ENCODE results near the gene MINDY2. TPM values are rescaled to one million over a fixed set of nuclear protein-coding genes. Genes with fewer than 3 reads are reported as not detected.

MINDY2 gene
- total and polyA plus RNA-seq, 2 experiments from 2014 or later = 36.3 to 47.9 TPM

DNA sequence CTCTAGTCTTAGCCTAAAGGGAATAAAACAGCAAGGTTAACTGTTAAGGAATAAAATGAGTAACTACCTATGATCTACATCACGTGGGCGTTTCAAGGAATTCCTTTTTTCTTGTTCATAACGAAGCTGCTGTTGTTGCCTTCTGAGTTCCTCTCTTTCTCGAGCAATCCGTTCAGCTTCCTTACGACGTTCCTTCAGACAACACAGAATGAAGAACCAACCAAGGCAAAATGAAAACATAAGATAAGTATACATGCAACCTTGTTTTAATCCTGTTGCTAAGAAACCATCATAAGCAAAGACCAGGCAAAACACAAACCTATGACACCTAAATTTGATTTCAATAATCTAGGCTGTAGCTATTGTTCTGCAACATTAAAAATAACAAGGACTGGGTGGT, 118.3 kb downstream of the MINDY2 start:
- Mint-ChIP-seq H3K27ac (no peak overlapping the region), H3K4me1 (no peaks in the 10 kb centered on the region), H3K4me3 (no peak overlapping the region), H3K27me3 (ENCODE audit: insufficient read depth, low read depth, poor library complexity) (peaks cover 7% of the 10 kb centered on the region), H3K9me3 (no peaks in the 10 kb centered on the region), H3K36me3 (ENCODE audit: low read depth) (peaks cover 92% of the 10 kb centered on the region)
- Histone ChIP-seq H3K27me3 (ENCODE audit: insufficient read depth) (no peaks in the 10 kb centered on the region), H3F3A (replicated peaks; ENCODE audit: low read depth) (peaks cover 3% of the 10 kb centered on the region; the same call in 1 of the 2 replicates), H3K79me2 (replicated peaks; ENCODE audit: insufficient read depth) (peaks cover 8% of the 10 kb centered on the region), H3K36me3 (ENCODE audit: insufficient read depth) (peaks cover 98% of the 10 kb centered on the region), H4K20me1 (replicated peaks; ENCODE audit: insufficient read depth) (peaks cover 10% of the 10 kb centered on the region; the same call in 1 of the 2 replicates), H3K4me2 (no peak overlapping the region), H2AFZ (no peak overlapping the region), H3K27ac (ENCODE audit: low read depth) (no peak overlapping the region), H3K9me2 (ENCODE audit: insufficient read depth) (no peaks in the 10 kb centered on the region), H3K4me3 (no peak overlapping the region), H3K4me1 (ENCODE audit: insufficient read depth) (no peaks in the 10 kb centered on the region)
- no peak for ATAC-seq
- no peak for DNase-seq (ENCODE audit: low spot score)
- TF ChIP-seq EZH2phosphoT487 (IDR thresholded peaks at IDR 0.05; ENCODE audit: unreplicated experiment) (no peak), NANOG (IDR thresholded peaks at IDR 0.05; ENCODE audit: borderline replicate concordance) (no peak), CREB1 (CRISPR knock-in tag; IDR thresholded peaks at IDR 0.05; ENCODE audit: low read depth) (no peak), ZNF331 (CRISPR knock-in tag; IDR thresholded peaks at IDR 0.05; ENCODE audit: low read depth) (no peak), STAT1 (IDR thresholded peaks at IDR 0.05; ENCODE audit: unreplicated experiment) (no peak), POLR2AphosphoS5 (IDR thresholded peaks at IDR 0.05; ENCODE audit: low read depth) (no peak), ZNF114 (CRISPR knock-in tag; IDR thresholded peaks at IDR 0.05) (no peak), EZH2 (IDR thresholded peaks at IDR 0.05; ENCODE audit: low read depth, unreplicated experiment) (no peak), JUNB (IDR thresholded peaks at IDR 0.05; ENCODE audit: unreplicated experiment) (no peak)
- TF ChIP-seq, protein P1, sequence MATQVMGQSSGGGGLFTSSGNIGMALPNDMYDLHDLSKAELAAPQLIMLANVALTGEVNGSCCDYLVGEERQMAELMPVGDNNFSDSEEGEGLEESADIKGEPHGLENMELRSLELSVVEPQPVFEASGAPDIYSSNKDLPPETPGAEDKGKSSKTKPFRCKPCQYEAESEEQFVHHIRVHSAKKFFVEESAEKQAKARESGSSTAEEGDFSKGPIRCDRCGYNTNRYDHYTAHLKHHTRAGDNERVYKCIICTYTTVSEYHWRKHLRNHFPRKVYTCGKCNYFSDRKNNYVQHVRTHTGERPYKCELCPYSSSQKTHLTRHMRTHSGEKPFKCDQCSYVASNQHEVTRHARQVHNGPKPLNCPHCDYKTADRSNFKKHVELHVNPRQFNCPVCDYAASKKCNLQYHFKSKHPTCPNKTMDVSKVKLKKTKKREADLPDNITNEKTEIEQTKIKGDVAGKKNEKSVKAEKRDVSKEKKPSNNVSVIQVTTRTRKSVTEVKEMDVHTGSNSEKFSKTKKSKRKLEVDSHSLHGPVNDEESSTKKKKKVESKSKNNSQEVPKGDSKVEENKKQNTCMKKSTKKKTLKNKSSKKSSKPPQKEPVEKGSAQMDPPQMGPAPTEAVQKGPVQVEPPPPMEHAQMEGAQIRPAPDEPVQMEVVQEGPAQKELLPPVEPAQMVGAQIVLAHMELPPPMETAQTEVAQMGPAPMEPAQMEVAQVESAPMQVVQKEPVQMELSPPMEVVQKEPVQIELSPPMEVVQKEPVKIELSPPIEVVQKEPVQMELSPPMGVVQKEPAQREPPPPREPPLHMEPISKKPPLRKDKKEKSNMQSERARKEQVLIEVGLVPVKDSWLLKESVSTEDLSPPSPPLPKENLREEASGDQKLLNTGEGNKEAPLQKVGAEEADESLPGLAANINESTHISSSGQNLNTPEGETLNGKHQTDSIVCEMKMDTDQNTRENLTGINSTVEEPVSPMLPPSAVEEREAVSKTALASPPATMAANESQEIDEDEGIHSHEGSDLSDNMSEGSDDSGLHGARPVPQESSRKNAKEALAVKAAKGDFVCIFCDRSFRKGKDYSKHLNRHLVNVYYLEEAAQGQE (IDR thresholded peaks at IDR 0.05; ENCODE audit: unreplicated experiment) = no peak
- TF ChIP-seq, protein P2, sequence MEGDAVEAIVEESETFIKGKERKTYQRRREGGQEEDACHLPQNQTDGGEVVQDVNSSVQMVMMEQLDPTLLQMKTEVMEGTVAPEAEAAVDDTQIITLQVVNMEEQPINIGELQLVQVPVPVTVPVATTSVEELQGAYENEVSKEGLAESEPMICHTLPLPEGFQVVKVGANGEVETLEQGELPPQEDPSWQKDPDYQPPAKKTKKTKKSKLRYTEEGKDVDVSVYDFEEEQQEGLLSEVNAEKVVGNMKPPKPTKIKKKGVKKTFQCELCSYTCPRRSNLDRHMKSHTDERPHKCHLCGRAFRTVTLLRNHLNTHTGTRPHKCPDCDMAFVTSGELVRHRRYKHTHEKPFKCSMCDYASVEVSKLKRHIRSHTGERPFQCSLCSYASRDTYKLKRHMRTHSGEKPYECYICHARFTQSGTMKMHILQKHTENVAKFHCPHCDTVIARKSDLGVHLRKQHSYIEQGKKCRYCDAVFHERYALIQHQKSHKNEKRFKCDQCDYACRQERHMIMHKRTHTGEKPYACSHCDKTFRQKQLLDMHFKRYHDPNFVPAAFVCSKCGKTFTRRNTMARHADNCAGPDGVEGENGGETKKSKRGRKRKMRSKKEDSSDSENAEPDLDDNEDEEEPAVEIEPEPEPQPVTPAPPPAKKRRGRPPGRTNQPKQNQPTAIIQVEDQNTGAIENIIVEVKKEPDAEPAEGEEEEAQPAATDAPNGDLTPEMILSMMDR (conservative IDR thresholded peaks at IDR 0.05; ENCODE audit: low read depth in 2 of 2) = no peak
- TF ChIP-seq, protein P3, sequence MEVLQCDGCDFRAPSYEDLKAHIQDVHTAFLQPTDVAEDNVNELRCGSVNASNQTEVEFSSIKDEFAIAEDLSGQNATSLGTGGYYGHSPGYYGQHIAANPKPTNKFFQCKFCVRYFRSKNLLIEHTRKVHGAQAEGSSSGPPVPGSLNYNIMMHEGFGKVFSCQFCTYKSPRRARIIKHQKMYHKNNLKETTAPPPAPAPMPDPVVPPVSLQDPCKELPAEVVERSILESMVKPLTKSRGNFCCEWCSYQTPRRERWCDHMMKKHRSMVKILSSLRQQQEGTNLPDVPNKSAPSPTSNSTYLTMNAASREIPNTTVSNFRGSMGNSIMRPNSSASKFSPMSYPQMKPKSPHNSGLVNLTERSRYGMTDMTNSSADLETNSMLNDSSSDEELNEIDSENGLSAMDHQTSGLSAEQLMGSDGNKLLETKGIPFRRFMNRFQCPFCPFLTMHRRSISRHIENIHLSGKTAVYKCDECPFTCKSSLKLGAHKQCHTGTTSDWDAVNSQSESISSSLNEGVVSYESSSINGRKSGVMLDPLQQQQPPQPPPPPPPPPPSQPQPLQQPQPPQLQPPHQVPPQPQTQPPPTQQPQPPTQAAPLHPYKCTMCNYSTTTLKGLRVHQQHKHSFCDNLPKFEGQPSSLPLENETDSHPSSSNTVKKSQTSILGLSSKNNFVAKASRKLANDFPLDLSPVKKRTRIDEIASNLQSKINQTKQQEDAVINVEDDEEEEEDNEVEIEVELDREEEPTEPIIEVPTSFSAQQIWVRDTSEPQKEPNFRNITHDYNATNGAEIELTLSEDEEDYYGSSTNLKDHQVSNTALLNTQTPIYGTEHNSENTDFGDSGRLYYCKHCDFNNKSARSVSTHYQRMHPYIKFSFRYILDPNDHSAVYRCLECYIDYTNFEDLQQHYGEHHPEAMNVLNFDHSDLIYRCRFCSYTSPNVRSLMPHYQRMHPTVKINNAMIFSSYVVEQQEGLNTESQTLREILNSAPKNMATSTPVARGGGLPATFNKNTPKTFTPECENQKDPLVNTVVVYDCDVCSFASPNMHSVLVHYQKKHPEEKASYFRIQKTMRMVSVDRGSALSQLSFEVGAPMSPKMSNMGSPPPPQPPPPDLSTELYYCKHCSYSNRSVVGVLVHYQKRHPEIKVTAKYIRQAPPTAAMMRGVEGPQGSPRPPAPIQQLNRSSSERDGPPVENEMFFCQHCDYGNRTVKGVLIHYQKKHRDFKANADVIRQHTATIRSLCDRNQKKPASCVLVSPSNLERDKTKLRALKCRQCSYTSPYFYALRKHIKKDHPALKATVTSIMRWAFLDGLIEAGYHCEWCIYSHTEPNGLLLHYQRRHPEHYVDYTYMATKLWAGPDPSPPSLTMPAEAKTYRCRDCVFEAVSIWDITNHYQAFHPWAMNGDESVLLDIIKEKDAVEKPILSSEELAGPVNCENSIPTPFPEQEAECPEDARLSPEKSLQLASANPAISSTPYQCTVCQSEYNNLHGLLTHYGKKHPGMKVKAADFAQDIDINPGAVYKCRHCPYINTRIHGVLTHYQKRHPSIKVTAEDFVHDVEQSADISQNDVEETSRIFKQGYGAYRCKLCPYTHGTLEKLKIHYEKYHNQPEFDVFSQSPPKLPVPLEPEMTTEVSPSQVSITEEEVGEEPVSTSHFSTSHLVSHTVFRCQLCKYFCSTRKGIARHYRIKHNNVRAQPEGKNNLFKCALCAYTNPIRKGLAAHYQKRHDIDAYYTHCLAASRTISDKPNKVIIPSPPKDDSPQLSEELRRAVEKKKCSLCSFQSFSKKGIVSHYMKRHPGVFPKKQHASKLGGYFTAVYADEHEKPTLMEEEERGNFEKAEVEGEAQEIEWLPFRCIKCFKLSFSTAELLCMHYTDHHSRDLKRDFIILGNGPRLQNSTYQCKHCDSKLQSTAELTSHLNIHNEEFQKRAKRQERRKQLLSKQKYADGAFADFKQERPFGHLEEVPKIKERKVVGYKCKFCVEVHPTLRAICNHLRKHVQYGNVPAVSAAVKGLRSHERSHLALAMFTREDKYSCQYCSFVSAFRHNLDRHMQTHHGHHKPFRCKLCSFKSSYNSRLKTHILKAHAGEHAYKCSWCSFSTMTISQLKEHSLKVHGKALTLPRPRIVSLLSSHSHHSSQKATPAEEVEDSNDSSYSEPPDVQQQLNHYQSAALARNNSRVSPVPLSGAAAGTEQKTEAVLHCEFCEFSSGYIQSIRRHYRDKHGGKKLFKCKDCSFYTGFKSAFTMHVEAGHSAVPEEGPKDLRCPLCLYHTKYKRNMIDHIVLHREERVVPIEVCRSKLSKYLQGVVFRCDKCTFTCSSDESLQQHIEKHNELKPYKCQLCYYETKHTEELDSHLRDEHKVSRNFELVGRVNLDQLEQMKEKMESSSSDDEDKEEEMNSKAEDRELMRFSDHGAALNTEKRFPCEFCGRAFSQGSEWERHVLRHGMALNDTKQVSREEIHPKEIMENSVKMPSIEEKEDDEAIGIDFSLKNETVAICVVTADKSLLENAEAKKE (CRISPR knock-in tag; IDR thresholded peaks at IDR 0.05) = no peak
- TF ChIP-seq, protein P4, sequence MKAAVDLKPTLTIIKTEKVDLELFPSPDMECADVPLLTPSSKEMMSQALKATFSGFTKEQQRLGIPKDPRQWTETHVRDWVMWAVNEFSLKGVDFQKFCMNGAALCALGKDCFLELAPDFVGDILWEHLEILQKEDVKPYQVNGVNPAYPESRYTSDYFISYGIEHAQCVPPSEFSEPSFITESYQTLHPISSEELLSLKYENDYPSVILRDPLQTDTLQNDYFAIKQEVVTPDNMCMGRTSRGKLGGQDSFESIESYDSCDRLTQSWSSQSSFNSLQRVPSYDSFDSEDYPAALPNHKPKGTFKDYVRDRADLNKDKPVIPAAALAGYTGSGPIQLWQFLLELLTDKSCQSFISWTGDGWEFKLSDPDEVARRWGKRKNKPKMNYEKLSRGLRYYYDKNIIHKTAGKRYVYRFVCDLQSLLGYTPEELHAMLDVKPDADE (IDR thresholded peaks at IDR 0.05) = no peak
